Endothelial cell of umbilical vein (primary cell): ENCODE measurements around the gene LIMK2. TPM values are rescaled to one million over a fixed set of nuclear protein-coding genes. Genes with fewer than 3 reads are reported as not detected.
"Not testable (repeated sequence)": the region's sequence is repeated elsewhere in the genome, so short reads cannot be mapped to it uniquely, and the experiment has no call there.

Experiments
- BruUV-seq: library from RNA; stranded (reverse); fragments of 400-500 nt; replicated peaks from 2 replicates; lab custom pipeline; 2021; lab: Mats Ljungman, UMichigan
- CTCF ChIA-PET: fragments of 300-600, 350-600 bp; sonication (Branson Sonifier 250); formaldehyde crosslinking; loops from one replicate; lab custom pipeline; 2021; ENCODE audit warnings: antibody characterized with exemption, inconsistent platforms; lab: Charles Lee
- POLR2A ChIA-PET: fragments of 300-600, 350-600 bp; sonication (Branson Sonifier 250); formaldehyde crosslinking; loops from one replicate; lab custom pipeline; 2021; ENCODE audit warnings: antibody characterized with exemption, inconsistent platforms; lab: Charles Lee
- DNase-seq: peaks from one replicate; pipeline ENCODE4 v3.0.0-alpha.2; 2011; ENCODE audit warnings: low read depth, low spot score
- FAIRE-seq: peaks from 2 replicates; lab custom pipeline; 2011; peaks lifted over from hg19 to GRCh38; lab: Jason Lieb, UNC
- H2AFZ ChIP-seq: 2 replicates; pipeline ENCODE4 v1.6.0; 2012; ENCODE audit warnings: low read depth, low read length, control low read depth, inconsistent platforms
- H3K27ac ChIP-seq: 2 replicates; pipeline ENCODE4 v1.5.1; 2011; ENCODE audit warnings: low read depth, mild to moderate bottlenecking, control low read depth, low read length, moderate library complexity; ENCODE audit not compliant: insufficient read depth
- H3K27me3 ChIP-seq, 2 experiments: 2 replicates each; pipeline versions ENCODE4 v1.6.0 to v1.6.1; 2011; ENCODE audit warnings: low read length in 2 of 2, mixed read lengths in 1 of 2; ENCODE audit not compliant: control insufficient read depth in 2 of 2, insufficient read depth in 2 of 2
- H3K36me3 ChIP-seq, 2 experiments: 2 replicates in 1 of 2; 3 replicates in 1 of 2; pipeline ENCODE4 v1.5.1; 2011; ENCODE audit warnings: low read length in 2 of 2, mild to moderate bottlenecking in 1 of 2, moderate library complexity in 1 of 2; ENCODE audit not compliant: control insufficient read depth in 2 of 2, insufficient read depth in 2 of 2; ENCODE audit errors: extremely low read depth in 1 of 2
- H3K4me1 ChIP-seq: 3 replicates; pipeline ENCODE4 v1.5.1; 2011; ENCODE audit warnings: mild to moderate bottlenecking, low read length; ENCODE audit not compliant: control insufficient read depth, insufficient read depth; ENCODE audit errors: extremely low read depth
- H3K4me2 ChIP-seq: 2 replicates; pipeline ENCODE4 v1.6.1; 2011; ENCODE audit warnings: low read length, control low read depth, mixed read lengths; ENCODE audit not compliant: insufficient read depth
- H3K4me3 ChIP-seq, 3 experiments: fragments of 200-600 bp in 1 of 3; sonication (generic), shearing (Covaris generic) in 1 of 3; replicated peaks in 1 of 3; 2 replicates each; pipeline ENCODE4 v1.5.1; 2011 to 2016; ENCODE audit warnings: control low read depth in 3 of 3, low read length in 3 of 3, mild to moderate bottlenecking in 2 of 3, inconsistent platforms in 1 of 3, low read depth in 1 of 3, moderate library complexity in 1 of 3; ENCODE audit not compliant: insufficient read depth in 1 of 3
- H3K79me2 ChIP-seq: 2 replicates; pipeline ENCODE4 v1.6.0; 2012; ENCODE audit warnings: low read length, inconsistent platforms; ENCODE audit not compliant: control insufficient read depth, insufficient read depth
- H3K9ac ChIP-seq: replicated peaks from 2 replicates; pipeline ENCODE3; 2011; ENCODE audit warnings: low read length, control low read depth; ENCODE audit not compliant: insufficient read depth; ENCODE audit errors: extremely low read depth
- H3K9me1 ChIP-seq: replicated peaks from 3 replicates; pipeline ENCODE4 v1.6.0; 2011; ENCODE audit warnings: mild to moderate bottlenecking, low read length; ENCODE audit not compliant: control insufficient read depth, insufficient read depth; ENCODE audit errors: extremely low read depth
- H3K9me3 ChIP-seq: replicated peaks from 2 replicates; pipeline ENCODE4 v1.5.1; 2012; ENCODE audit warnings: low read length, inconsistent platforms; ENCODE audit not compliant: control insufficient read depth, insufficient read depth
- H4K20me1 ChIP-seq: replicated peaks from 2 replicates; pipeline ENCODE3; 2011; ENCODE audit warnings: mild to moderate bottlenecking, low read length; ENCODE audit not compliant: control insufficient read depth, insufficient read depth; ENCODE audit errors: extremely low read depth
- CTCF ChIP-seq, 2 donors: IDR thresholded peaks; 1 replicate in 1 of 2; 2 replicates in 1 of 2; pipeline ENCODE4 v1.5.1; 2011; ENCODE audit warnings: low read length in 2 of 2, mild to moderate bottlenecking in 2 of 2, moderate library complexity in 2 of 2, control low read depth in 1 of 2, inconsistent platforms in 1 of 2, low read depth in 1 of 2; ENCODE audit not compliant: insufficient read depth in 1 of 2; ENCODE audit errors: extremely low read depth in 1 of 2
- JUN ChIP-seq: IDR thresholded peaks from 2 replicates; pipeline ENCODE4 v1.6.1; 2011; ENCODE audit warnings: borderline replicate concordance, low read depth; ENCODE audit not compliant: insufficient read length, insufficient read depth
- dilution Hi-C: fragments of 300-500 bp; cut with MboI; formaldehyde crosslinking; loops from one replicate; pipeline ENCODE4 v1.15.0; 2019; ENCODE audit warnings: low sequenced_read_pairs; ENCODE audit not compliant: extremely low pct_ligation_motif_present
- intact Hi-C: fragments of 100-400 bp; cut with micrococcal nuclease; formaldehyde crosslinking; loops from one replicate; pipeline ENCODE4 v1.10.0; 2022
- polyA plus RNA-seq, 4 experiments: library from polyadenylated mRNA; depleted of rRNA in 3 of 4; stranded (reverse) in 3 of 4; unstranded in 1 of 4; fragments of >200 nt; gene quantifications; 2 replicates each; pipeline versions ENCODE4 v1.2.1 to v1.2.3, GENCODE V29; 2011 to 2012; ENCODE audit warnings: missing spikeins in 1 of 4
- total RNA-seq: library from RNA; stranded (reverse); gene quantifications from 2 replicates; pipeline ENCODE4 v1.2.3, GENCODE V29; 2021

LIMK2 gene
- total and polyA plus RNA-seq, 2 donors (not counting 3 experiments of a cell fraction or from before 2014, with no cell fraction given): 23.2 to 76.7 TPM

DNA sequence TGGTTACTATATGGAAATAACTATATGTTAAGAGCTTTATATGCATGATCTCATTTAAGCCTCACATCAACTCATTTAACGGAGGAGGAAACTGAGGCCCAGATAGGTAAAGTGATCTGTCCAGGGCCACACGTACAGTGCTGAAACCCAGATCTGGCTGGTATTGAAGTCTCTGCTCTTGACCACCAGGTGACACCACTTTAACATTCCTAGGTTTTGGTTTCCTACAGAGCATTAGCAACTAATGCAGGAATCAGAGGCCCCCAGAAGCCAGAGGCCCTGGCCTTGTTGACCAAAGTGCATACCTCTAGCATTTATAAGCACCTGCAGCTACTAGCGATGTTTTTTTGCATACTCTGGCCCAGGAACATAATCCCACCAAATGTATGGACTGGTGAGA, 12.9 kb upstream of the LIMK2 start:
- no peak for TF ChIP-seq JUN
- peak; percentile 26 to 31 for TF ChIP-seq CTCF (IDR thresholded peaks at IDR 0.05; ENCODE audit: extremely low read depth in 1 of 2, insufficient read depth in 1 of 2, low read depth in 1 of 2, low read length in 2 of 2)
- intact Hi-C loops (loop anchor here (1.0 to 5.0 kb wide), 3 partner anchors 32 to 114 kb away; no protein-coding TSS in a partner anchor), dilution Hi-C loops (no loop called here)
- DNase-seq (no peak), FAIRE-seq (peak; percentile 59)
- no peak overlapping the region for H3K9ac ChIP-seq
- POLR2A ChIA-PET: interaction anchor here (0.7 kb wide), 1 partner anchor 87 kb away, joined by 8 read pairs; no protein-coding TSS in a partner anchor
- H3K27ac ChIP-seq: no peak overlapping the region
- H3K36me3 ChIP-seq: peaks cover 4 to 17% of the 10 kb centered on the region in 2 experiments
- no peaks in the 10 kb centered on the region for H3K79me2 ChIP-seq
- H4K20me1 ChIP-seq: no peaks in the 10 kb centered on the region
- H3K9me1 ChIP-seq: no peaks in the 10 kb centered on the region
- H3K9me3 ChIP-seq: no peaks in the 10 kb centered on the region
- no peak overlapping the region for H2AFZ ChIP-seq
- no peaks in the 10 kb centered on the region for H3K4me1 ChIP-seq
- CTCF ChIA-PET: interaction anchor here (1.0 to 1.8 kb wide), 9 partner anchors 12 to 114 kb away, joined by 3 to 9 read pairs (median 4); partner anchors contain the start of genes LIMK2 and SELENOM
- BruUV-seq: no TSS peak
- no peaks in the 10 kb centered on the region for H3K27me3 ChIP-seq
- H3K4me2 ChIP-seq: no peak overlapping the region
- H3K4me3 ChIP-seq: no peak overlapping the region

GRCh38 chr22:31204352-31204984, 7.6 kb upstream of the LIMK2 start:
- DNase-seq, H3K4me1 ChIP-seq, H3K9ac ChIP-seq, intact Hi-C loops, FAIRE-seq, H3K9me1 ChIP-seq, H3K4me2 ChIP-seq, H3K27me3 ChIP-seq, BruUV-seq, H4K20me1 ChIP-seq, CTCF ChIA-PET, H3K27ac ChIP-seq, POLR2A ChIA-PET, H3K9me3 ChIP-seq, H3K79me2 ChIP-seq, H2AFZ ChIP-seq, H3K4me3 ChIP-seq, dilution Hi-C loops: not testable (repeated sequence)
- H3K36me3 ChIP-seq: peaks cover 4 to 12% of the 10 kb centered on the region in 2 experiments

- H3K9ac ChIP-seq, dilution Hi-C loops, H3K27ac ChIP-seq, H3K4me3 ChIP-seq, FAIRE-seq, H3K9me3 ChIP-seq, H4K20me1 ChIP-seq, H3K27me3 ChIP-seq, H3K4me1 ChIP-seq, H2AFZ ChIP-seq, H3K4me2 ChIP-seq, H3K79me2 ChIP-seq, DNase-seq, POLR2A ChIA-PET, BruUV-seq, H3K9me1 ChIP-seq, CTCF ChIA-PET, intact Hi-C loops: not testable (repeated sequence)
- H3K36me3 ChIP-seq: peaks cover 4 to 12% of the 10 kb centered on the region in 2 experiments
Observed at GRCh38 chr22:31205059-31205458, 7.0 kb upstream of the LIMK2 start.
